ENCODE measurements around the gene TMPO. TPM values are rescaled to one million over a fixed set of nuclear protein-coding genes. Genes with fewer than 3 reads are reported as not detected.
"Not testable (repeated sequence)": the region's sequence is repeated elsewhere in the genome, so short reads cannot be mapped to it uniquely, and the experiment has no call there.

Gene TMPO
- total RNA-seq, 1 experiment from 2014 or later: 183 TPM

DNA sequence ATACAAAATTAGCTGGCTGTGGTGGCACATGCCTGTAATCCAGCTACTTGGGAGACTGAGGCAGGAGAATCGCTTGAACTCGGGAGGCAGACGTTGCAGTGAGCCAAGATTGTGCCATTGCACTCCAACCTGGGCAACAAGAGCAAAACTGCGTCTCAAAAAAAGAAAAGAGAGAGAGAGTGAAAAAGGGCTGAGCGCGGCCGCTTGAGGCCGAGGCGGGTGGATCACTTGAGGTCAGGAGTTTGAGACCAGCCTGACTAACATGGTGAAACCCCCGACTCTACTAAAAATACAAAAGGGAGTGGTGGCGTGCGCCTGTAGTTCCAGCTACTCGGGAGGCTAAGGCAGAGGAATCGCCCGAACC lies 14.1 kb upstream of the TMPO start:
- H3K36me3 ChIP-seq, H3K27me3 ChIP-seq, DNase-seq, H3K9me3 ChIP-seq, H3K4me3 ChIP-seq: not testable (repeated sequence)

DNA sequence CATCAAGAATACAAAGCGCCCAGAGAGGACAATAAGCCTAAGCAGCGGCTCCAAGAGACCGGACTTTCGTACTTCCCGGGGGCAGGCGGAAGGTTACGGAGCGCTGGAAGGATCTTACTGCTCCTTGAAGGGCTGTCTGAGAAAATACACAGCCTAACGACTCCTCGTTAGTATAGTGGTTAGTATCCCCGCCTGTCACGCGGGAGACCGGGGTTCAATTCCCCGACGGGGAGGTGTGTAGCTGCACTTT lies 12.1 kb upstream of the TMPO start:
- Histone ChIP-seq H3K36me3 (no peaks in the 10 kb centered on the region), H3K27me3 (no peaks in the 10 kb centered on the region)
- peak; percentile 80 for DNase-seq

DNA sequence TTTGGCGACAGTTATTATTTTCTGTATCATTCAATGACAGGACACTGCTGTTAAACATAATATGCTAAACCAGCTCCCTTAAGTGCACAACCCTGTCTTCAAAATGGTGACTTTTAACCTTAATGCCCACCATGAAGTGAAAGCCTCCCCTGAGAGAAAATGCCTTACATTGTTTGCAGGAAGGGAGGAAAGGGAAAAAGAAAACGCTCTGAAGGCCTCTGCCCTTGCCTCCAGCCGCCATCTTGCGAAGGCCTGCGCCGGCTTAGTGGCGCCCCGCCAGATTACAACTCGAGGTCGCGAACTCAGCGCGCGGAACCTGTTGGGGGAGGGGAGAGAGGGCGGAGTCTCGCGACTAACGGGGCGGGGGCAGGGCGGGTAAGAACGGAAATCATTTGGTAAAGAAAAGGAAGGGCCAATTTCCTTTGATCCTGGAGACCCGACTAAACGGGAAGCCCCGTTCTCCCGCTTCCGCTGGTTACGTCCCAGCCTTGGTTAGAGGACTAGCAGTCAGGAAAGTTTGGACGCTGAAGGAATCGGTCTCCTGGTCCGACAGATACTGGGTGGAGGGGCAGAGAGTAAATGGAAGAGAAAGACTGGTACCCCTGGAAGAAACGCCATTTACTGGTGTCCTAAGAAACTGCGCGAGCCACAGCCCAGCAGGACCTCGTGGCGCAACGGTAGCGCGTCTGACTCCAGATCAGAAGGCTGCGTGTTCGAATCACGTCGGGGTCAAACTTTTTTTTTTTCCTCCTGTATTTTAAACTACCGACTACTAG lies 11.6 kb upstream of the TMPO start:
- Histone ChIP-seq H3K27me3 (no peaks in the 10 kb centered on the region), H3K9me3 (no peaks in the 10 kb centered on the region; the same call in 1 of the 2 replicates), H3K4me3 (peak overlapping the region; percentile 83), H3K36me3 (no peaks in the 10 kb centered on the region)
- peak; percentile 88 for DNase-seq

More for the DNA sequence above, 12.1 kb upstream of the TMPO start:
- Histone ChIP-seq H3K4me3 (peak overlapping the region; percentile 83), H3K9me3 (no peaks in the 10 kb centered on the region; the same call in 1 of the 2 replicates)

DNA sequence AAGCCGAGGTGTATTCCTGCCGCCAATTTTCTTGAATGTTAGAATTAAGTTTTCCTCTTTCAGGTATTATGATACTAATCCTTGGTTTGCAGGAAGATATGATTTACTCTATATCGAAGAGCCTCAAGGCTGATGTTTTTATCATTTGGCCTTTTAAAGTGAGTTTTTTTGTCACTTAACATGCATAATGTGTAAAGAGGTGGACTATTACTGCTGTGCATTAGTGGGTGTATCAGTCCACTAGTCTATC lies 11.1 kb upstream of the TMPO start:
- H3K36me3 ChIP-seq: no peaks in the 10 kb centered on the region
- no peak for DNase-seq
- no peaks in the 10 kb centered on the region for H3K27me3 ChIP-seq
- peak overlapping the region; percentile 83 for H3K4me3 ChIP-seq
- no peaks in the 10 kb centered on the region; the same call in 1 of the 2 replicates for H3K9me3 ChIP-seq

DNA sequence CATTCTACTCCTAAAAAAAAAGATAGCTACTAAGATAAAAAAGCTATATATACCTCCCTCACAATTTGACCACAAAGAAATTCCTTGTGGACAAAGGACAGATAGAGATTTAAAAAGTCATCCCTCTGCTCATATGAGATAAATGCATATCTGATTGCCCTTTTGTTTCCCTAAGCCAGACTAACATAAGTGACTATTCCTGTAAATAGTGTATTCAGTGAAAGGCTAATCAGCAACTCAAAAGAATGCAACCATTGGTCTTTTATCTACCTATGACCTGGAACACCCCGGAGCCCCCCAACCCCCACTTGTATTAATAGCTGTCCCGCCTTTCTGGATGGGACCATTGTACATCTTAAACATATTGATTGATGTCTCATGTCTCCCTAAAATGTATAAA lies 6.3 kb upstream of the TMPO start:
- Histone ChIP-seq H3K4me3 (no peak overlapping the region), H3K27me3 (no peaks in the 10 kb centered on the region), H3K36me3 (no peaks in the 10 kb centered on the region), H3K9me3 (no peaks in the 10 kb centered on the region)
- no peak for DNase-seq

DNA sequence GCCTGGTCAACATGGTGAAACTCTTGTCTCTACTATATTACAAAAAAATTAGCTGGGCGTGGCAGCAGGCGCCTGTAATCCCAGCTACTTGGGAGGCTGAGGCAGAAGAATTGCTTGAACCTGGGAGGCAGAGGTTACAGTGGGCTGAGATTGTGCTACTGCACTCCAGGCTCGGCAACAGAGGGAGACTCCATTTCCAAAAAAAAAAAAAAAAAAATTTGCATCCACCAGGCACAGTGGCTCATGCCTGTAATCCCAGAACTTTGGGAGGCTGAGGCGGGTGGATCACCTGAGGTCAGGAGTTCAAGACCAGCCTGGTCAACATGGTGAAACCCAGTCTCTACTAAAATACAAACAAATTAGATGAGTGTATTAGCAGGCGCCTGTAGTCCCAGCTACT lies 3.6 kb upstream of the TMPO start:
- not testable (repeated sequence) for H3K36me3 ChIP-seq, DNase-seq, H3K4me3 ChIP-seq, H3K9me3 ChIP-seq, H3K27me3 ChIP-seq

DNA sequence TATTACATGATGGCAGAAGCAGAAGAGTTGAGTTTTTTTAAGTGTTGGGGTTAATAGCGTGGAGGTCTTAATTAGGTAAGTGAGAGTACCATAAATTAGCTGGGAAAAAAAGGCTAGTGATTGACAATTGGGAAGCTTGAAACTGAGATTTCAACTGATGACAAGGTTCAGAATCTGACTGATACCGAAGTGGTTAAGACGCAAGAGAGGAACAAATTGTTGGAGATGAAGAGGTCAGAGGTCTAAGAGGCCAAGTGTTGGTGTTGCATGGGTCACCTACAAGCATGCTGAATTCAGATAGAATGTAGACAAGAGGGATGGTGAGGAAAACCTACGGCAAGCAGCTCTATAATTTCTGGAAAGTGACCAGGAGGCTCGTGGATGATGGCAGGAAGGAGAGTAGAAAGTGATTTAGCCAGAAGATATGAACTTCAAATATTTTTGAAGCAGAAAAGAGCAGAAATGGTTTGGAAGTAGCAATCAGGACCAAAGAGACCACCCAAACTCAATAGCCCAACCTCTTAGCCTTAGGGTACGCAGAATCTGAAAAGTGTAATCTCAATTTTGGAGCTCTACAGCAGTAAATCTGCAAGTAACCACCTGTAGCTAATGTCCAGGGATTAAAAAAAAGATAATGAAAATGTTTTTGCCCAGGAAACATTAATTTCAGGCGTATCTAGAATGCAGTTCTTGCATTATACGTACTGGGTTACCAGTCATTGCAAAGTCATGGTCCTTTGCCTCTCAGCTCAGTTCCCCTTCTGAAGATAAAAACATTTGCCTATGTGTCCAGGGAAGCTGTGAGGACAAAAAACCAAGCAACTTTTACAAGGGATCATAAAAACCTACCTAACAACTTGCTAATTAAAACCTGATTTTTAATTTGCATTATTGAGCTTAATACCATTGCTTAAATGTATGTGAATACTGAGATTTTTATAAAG lies 1.7 kb upstream of the TMPO start:
- no peak for DNase-seq
- H3K9me3 ChIP-seq: no peaks in the 10 kb centered on the region
- H3K36me3 ChIP-seq: peaks cover 15% of the 10 kb centered on the region
- H3K4me3 ChIP-seq: peak overlapping the region; percentile 94
- H3K27me3 ChIP-seq: no peaks in the 10 kb centered on the region

DNA sequence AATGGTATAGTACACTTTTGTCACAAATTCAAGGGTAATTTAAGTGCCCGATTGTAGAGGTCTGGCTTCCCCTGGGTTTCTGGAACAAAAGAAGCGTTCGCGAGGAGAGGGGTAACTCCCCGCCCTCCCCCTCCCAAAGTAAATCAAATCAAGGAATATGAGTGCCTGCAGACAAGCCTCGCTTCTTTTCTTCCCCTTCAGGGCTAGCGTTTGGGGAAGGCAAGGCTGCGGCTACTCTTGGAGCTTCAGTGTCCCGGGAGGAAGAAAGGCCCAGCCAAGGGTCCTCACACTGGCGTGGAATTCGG lies 456 bp upstream of the TMPO start:
- no peak for DNase-seq
- Histone ChIP-seq H3K9me3 (no peaks in the 10 kb centered on the region), H3K4me3 (peak overlapping the region; percentile 94), H3K27me3 (no peaks in the 10 kb centered on the region), H3K36me3 (peaks cover 22% of the 10 kb centered on the region)

DNA sequence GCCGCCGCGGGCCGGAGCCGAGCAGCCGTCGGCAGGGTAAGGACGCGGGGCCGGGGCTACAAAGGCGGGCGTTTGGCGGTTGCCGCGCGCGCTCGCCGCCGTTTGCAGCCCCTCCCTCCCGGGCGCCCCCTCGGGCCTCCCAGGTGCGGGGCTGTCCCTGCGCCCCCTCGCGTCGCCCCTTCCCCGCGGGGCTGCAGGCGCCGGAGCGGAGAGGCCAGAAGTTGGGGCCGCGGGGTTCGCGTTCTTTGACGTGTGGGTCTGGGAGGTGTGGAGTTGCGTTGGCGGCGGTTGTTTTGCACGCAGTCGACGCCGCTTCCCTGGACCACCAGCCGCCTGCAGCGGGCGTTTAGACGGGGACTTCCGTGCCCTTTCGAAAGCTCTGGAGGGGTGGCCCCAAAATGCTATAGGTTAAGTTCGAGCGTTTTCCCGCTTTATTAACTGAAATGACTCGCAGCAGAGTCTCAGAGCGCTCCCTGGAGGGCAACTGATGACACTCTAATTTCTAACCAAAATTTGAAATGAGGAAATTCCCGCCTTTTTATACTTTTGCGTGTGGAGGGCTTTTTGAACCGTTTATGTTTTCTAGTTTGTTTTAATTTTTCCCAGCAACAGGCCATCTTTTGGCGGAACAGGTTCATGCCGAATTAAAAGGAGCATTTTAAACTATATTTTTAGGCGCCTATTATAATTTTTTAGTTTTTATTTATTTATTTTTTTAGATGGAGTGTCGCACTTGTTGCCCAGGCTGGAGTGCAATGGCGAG lies 902 bp downstream of the TMPO start:
- DNase-seq: peak; percentile 76
- H3K27me3 ChIP-seq: no peaks in the 10 kb centered on the region
- no peaks in the 10 kb centered on the region for H3K9me3 ChIP-seq
- H3K4me3 ChIP-seq: peak overlapping the region; percentile 94
- peaks cover 25% of the 10 kb centered on the region for H3K36me3 ChIP-seq

DNA sequence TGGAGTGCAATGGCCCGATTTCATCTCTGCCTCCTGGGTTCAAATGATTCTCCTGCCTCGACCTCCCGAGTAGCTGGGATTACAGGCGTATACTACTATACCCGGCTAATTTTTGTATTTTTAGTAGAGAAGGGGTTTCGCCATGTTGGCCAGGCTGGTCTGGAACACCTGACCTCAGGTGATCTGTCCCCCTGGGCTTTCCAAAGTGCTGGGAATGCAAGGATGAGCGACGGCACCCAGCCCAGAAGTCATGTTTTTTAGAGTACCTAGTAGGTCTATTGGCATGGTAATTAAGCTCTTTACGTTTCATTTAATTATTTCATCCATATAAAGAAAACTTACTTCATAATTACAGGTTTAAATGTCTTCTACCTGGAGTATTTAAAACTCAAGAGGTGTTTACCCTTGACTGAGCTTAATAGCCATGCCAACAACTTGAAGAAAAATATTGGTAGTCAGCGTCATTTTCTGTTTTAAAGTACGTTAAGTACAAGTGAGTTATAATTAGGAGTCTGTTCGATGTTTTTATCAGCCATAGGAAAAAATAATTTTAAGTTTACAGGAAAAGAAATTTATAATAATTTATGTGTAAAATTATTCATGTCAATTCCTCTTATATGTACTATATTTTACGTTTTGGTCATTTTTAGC lies 4.0 kb downstream of the TMPO start:
- H3K9me3 ChIP-seq: no peaks in the 10 kb centered on the region
- peaks cover 46% of the 10 kb centered on the region for H3K36me3 ChIP-seq
- no peaks in the 10 kb centered on the region for H3K27me3 ChIP-seq
- no peak overlapping the region for H3K4me3 ChIP-seq
- DNase-seq: no peak

DNA sequence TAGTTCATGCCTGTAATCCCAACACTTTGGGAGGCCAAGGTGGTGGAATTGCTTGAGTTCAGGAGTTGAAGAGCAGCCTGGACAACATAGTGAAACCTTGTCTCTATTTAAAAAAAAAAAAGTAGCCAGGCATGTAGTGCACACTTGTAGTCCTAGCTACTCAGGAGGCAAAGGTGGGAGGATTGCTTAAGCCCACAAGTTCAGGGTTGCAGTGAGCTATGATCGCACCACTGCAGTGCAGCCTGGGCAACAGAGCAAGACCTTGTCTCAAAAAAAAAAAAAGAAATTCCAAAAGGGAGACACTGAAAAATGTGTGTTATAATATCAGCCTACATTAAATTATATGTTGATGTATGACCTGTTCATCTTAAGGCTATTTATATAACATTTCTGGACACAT lies 14.7 kb downstream of the TMPO start:
- peaks cover 73% of the 10 kb centered on the region for H3K36me3 ChIP-seq
- H3K9me3 ChIP-seq: no peaks in the 10 kb centered on the region
- no peak for DNase-seq
- no peak overlapping the region for H3K4me3 ChIP-seq
- no peaks in the 10 kb centered on the region for H3K27me3 ChIP-seq

DNA sequence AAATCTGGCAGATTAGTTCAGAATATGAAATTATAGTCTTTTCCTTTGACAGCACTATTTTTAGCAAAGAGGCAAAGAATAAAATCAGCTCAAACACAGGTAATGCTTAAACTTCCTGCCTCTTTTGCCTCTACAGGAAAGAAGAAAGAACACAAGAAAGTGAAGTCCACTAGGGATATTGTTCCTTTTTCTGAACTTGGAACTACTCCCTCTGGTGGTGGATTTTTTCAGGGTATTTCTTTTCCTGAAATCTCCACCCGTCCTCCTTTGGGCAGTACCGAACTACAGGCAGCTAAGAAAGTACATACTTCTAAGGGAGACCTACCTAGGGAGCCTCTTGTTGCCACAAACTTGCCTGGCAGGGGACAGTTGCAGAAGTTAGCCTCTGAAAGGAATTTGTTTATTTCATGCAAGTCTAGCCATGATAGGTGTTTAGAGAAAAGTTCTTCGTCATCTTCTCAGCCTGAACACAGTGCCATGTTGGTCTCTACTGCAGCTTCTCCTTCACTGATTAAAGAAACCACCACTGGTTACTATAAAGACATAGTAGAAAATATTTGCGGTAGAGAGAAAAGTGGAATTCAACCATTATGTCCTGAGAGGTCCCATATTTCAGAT lies 17.4 kb downstream of the TMPO start:
- H3K27me3 ChIP-seq: no peaks in the 10 kb centered on the region
- no peak overlapping the region for H3K4me3 ChIP-seq
- H3K9me3 ChIP-seq: no peaks in the 10 kb centered on the region
- H3K36me3 ChIP-seq: peaks cover 69% of the 10 kb centered on the region
- no peak for DNase-seq

DNA sequence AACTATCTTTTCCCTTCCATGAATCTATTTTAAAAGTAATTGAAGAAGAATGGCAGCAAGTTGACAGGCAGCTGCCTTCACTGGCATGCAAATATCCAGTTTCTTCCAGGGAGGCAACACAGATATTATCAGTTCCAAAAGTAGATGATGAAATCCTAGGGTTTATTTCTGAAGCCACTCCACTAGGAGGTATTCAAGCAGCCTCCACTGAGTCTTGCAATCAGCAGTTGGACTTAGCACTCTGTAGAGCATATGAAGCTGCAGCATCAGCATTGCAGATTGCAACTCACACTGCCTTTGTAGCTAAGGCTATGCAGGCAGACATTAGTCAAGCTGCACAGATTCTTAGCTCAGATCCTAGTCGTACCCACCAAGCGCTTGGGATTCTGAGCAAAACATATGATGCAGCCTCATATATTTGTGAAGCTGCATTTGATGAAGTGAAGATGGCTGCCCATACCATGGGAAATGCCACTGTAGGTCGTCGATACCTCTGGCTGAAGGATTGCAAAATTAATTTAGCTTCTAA lies 18.4 kb downstream of the TMPO start:
- Histone ChIP-seq H3K27me3 (no peaks in the 10 kb centered on the region), H3K4me3 (no peak overlapping the region), H3K9me3 (no peaks in the 10 kb centered on the region), H3K36me3 (peaks cover 71% of the 10 kb centered on the region)
- no peak for DNase-seq

DNA sequence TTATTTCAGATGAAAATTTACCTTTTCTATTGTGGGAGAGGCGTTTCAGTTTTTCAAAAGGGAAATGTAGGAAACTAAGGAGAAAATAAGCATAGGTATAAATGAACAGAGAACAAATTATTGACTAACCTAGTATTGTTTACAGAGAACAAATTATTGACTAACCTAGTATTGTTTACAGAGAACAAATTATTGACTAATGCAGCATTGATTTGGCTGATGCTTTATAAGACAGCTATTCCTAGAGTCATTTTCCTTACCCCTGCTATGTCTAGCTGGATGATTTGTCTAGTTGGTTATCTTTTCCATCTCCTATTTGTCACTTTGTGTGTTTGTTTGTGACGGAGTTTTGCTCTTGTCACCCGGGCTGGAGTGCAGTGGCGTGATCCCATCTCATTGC lies 22.6 kb downstream of the TMPO start:
- Histone ChIP-seq H3K36me3 (peaks cover 66% of the 10 kb centered on the region), H3K27me3 (no peaks in the 10 kb centered on the region), H3K9me3 (no peaks in the 10 kb centered on the region), H3K4me3 (no peak overlapping the region)
- no peak for DNase-seq

DNA sequence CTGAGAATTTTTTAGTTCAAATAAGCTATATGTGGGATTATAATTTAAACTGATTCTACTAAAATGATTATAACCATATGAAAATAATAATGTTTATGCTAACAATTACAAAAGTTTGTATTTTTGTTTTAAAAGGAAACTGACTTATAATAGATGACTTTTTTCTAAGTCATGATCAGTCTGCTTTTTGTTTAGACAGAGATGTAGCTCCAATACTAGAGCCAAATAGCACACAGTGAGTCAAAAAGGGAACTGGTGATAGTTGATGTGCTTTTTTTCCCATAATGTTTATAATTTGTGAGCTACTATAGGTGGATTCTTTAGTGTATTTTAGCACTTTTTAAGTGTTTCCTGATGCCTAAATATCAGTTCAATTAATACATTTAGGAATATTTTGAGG lies 28.3 kb downstream of the TMPO start:
- H3K27me3 ChIP-seq: no peaks in the 10 kb centered on the region
- no peaks in the 10 kb centered on the region for H3K9me3 ChIP-seq
- DNase-seq: no peak
- H3K36me3 ChIP-seq: peaks cover 63% of the 10 kb centered on the region
- no peak overlapping the region for H3K4me3 ChIP-seq

DNA sequence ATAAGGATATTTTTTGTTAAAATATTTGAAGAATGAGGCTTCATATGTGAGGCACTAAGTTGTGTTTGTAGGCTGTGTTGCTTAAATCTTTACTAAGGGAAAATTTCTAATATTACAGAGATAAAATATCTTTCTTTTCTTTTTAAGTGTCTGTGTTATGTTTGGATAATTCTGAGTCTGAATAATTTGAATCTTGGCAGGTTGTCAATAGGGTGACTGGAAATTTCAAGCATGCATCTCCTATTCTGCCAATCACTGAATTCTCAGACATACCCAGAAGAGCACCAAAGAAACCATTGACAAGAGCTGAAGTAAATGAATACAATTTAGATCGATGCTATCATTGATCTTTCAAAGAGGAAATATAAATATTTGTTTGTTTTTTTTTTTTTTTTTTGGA lies 29.4 kb downstream of the TMPO start:
- H3K27me3 ChIP-seq: no peaks in the 10 kb centered on the region
- no peaks in the 10 kb centered on the region for H3K9me3 ChIP-seq
- peaks cover 63% of the 10 kb centered on the region for H3K36me3 ChIP-seq
- DNase-seq: no peak
- no peak overlapping the region for H3K4me3 ChIP-seq
